Forelimb muscle (tissue), 1 donor: ENCODE measurements around the gene SORD. TPM values are rescaled to one million over a fixed set of nuclear protein-coding genes. Genes with fewer than 3 reads are reported as not detected.
"Not testable (repeated sequence)": the region's sequence is repeated elsewhere in the genome, so short reads cannot be mapped to it uniquely, and the experiment has no call there.

Source experiments
- DNase-seq: peaks from one replicate; pipeline ENCODE4 v3.0.0-alpha.2; 2013; ENCODE audit warnings: low read depth
- polyA plus RNA-seq: library from polyadenylated mRNA; unstranded; fragments of 120-200 nt; gene quantifications from one replicate; pipeline ENCODE4 v1.2.1, GENCODE V29; 2013; ENCODE audit not compliant: insufficient read length

The SORD gene
- polyA plus RNA-seq, 1 donor = 6.5 TPM

GRCh38 chr15:45024649-45025048 is 1.7 kb downstream of the SORD start:
- DNase-seq = not testable (repeated sequence)

- not testable (repeated sequence) for DNase-seq
Observed at GRCh38 chr15:45025627-45026026, 2.6 kb downstream of the SORD start.

- no peak for DNase-seq
Observed at GRCh38 chr15:45026651-45027190, 3.7 kb downstream of the SORD start.

- no peak for DNase-seq
Observed at GRCh38 chr15:45027220-45027619, 4.2 kb downstream of the SORD start.

GRCh38 chr15:45030743-45031142 is 7.7 kb downstream of the SORD start:
- DNase-seq = no peak

GRCh38 chr15:45031522-45032028 is 8.6 kb downstream of the SORD start:
- not testable (repeated sequence) for DNase-seq

GRCh38 chr15:45032501-45032900 is 9.5 kb downstream of the SORD start:
- not testable (repeated sequence) for DNase-seq

- not testable (repeated sequence) for DNase-seq
Observed at GRCh38 chr15:45034087-45034486, 11.1 kb downstream of the SORD start.

- DNase-seq = not testable (repeated sequence)
Observed at GRCh38 chr15:45034600-45035375, 11.8 kb downstream of the SORD start.

- not testable (repeated sequence) for DNase-seq
Observed at GRCh38 chr15:45036812-45037781, 14.1 kb downstream of the SORD start.

GRCh38 chr15:45037936-45038335 is 14.9 kb downstream of the SORD start:
- no peak for DNase-seq

GRCh38 chr15:45040396-45040795 is 17.4 kb downstream of the SORD start:
- DNase-seq = not testable (repeated sequence)

GRCh38 chr15:45041538-45041937 is 18.5 kb downstream of the SORD start:
- not testable (repeated sequence) for DNase-seq

GRCh38 chr15:45042859-45043258 is 19.9 kb downstream of the SORD start:
- not testable (repeated sequence) for DNase-seq

GRCh38 chr15:45044270-45044669 is 21.3 kb downstream of the SORD start:
- DNase-seq = not testable (repeated sequence)

GRCh38 chr15:45048449-45048793 is 25.4 kb downstream of the SORD start:
- DNase-seq = not testable (repeated sequence)

- no peak for DNase-seq
Observed at GRCh38 chr15:45048794-45049631, 26.0 kb downstream of the SORD start.

GRCh38 chr15:45050587-45050986 is 27.6 kb downstream of the SORD start:
- no peak for DNase-seq

GRCh38 chr15:45052676-45053075 is 29.7 kb downstream of the SORD start:
- not testable (repeated sequence) for DNase-seq

GRCh38 chr15:45058690-45059675 is 36.0 kb downstream of the SORD start:
- not testable (repeated sequence) for DNase-seq
